ENCODE measurements around the gene CPT1C.

DNA sequence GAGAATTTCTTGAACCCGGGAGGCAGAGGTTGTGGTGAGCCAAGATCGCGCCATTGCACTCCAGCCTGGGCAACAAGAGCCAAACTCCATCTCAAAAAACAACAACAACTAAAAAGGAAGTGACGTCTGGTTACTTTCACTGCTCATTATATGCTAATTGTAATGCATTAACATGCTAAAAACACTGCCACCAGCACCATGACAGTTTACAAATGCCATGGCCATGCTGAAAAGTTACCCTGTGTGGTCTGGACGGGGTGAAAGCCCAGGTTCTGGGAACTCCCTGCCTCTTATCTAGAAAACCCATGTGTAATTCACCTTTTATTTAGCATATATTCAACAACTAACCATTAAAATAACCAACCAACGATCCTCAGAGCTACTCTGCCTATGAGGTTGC, 28.1 kb downstream of the CPT1C start:
- TF ChIP-seq EZH2 (IDR thresholded peaks at IDR 0.05; ENCODE audit: borderline replicate concordance, insufficient read depth, low read length, poor library complexity, severe bottlenecking): no peak
- TF ChIP-seq, protein P1, sequence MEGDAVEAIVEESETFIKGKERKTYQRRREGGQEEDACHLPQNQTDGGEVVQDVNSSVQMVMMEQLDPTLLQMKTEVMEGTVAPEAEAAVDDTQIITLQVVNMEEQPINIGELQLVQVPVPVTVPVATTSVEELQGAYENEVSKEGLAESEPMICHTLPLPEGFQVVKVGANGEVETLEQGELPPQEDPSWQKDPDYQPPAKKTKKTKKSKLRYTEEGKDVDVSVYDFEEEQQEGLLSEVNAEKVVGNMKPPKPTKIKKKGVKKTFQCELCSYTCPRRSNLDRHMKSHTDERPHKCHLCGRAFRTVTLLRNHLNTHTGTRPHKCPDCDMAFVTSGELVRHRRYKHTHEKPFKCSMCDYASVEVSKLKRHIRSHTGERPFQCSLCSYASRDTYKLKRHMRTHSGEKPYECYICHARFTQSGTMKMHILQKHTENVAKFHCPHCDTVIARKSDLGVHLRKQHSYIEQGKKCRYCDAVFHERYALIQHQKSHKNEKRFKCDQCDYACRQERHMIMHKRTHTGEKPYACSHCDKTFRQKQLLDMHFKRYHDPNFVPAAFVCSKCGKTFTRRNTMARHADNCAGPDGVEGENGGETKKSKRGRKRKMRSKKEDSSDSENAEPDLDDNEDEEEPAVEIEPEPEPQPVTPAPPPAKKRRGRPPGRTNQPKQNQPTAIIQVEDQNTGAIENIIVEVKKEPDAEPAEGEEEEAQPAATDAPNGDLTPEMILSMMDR (IDR thresholded peaks at IDR 0.05; ENCODE audit: poor library complexity, severe bottlenecking): no peak
- TF ChIP-seq EP300 (conservative IDR thresholded peaks at IDR 0.05; ENCODE audit: poor library complexity, severe bottlenecking): no peak
- no peak for TF ChIP-seq POLR2AphosphoS5 (IDR thresholded peaks at IDR 0.05)
- TF ChIP-seq RAD21 (conservative IDR thresholded peaks at IDR 0.05): no peak
- no peak for TF ChIP-seq SMC3 (conservative IDR thresholded peaks at IDR 0.05; ENCODE audit: poor library complexity)
